GM12878 (cell line): Measurements from ENCODE around the gene ADGRV1.

ENCODE experiments used
- BRCA1 ChIP-seq: IDR thresholded peaks from 2 replicates; pipeline ENCODE4 v1.6.1; 2011; ENCODE audit warnings: low read depth, low read length, improper control_type of control experiment
- CREB1 ChIP-seq: IDR thresholded peaks from 2 replicates; pipeline ENCODE4 v1.6.1; 2012; ENCODE audit warnings: low read depth, mild to moderate bottlenecking, inconsistent platforms
- TF ChIP-seq, protein P1 (sequence below), 3 experiments: IDR thresholded peaks in 2 of 3; conservative IDR thresholded peaks in 1 of 3; 2 replicates each; pipeline ENCODE4 v1.5.1; 2011; ENCODE audit warnings: low read depth in 3 of 3, low read length in 3 of 3, mild to moderate bottlenecking in 3 of 3, control low read depth in 2 of 3, moderate library complexity in 2 of 3, inconsistent platforms in 1 of 3, mixed read lengths in 1 of 3; ENCODE audit not compliant: control insufficient read depth in 2 of 3, insufficient read depth in 1 of 3; ENCODE audit errors: extremely low read depth in 1 of 3

GRCh38 chr5:91175708-91176107 is 617.1 kb downstream of the ADGRV1 start:
- TF ChIP-seq, protein P1, sequence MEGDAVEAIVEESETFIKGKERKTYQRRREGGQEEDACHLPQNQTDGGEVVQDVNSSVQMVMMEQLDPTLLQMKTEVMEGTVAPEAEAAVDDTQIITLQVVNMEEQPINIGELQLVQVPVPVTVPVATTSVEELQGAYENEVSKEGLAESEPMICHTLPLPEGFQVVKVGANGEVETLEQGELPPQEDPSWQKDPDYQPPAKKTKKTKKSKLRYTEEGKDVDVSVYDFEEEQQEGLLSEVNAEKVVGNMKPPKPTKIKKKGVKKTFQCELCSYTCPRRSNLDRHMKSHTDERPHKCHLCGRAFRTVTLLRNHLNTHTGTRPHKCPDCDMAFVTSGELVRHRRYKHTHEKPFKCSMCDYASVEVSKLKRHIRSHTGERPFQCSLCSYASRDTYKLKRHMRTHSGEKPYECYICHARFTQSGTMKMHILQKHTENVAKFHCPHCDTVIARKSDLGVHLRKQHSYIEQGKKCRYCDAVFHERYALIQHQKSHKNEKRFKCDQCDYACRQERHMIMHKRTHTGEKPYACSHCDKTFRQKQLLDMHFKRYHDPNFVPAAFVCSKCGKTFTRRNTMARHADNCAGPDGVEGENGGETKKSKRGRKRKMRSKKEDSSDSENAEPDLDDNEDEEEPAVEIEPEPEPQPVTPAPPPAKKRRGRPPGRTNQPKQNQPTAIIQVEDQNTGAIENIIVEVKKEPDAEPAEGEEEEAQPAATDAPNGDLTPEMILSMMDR (IDR thresholded peaks at IDR 0.05 in 2 of 3, conservative IDR thresholded peaks at IDR 0.05 in 1 of 3; ENCODE audit: control insufficient read depth in 2 of 3, extremely low read depth in 1 of 3, insufficient read depth in 1 of 3, low read depth in 3 of 3, low read length in 3 of 3) = no peak
- no peak for TF ChIP-seq CREB1
- no peak for TF ChIP-seq BRCA1
